Loucy (cell line): ENCODE measurements around the gene DCAF10.

Experiments used
- CTCF ChIP-seq: fragments of 200-600 bp; sonication (generic); conservative IDR thresholded peaks from 2 replicates; pipeline ENCODE4 v1.5.1; 2014; ENCODE audit warnings: mild to moderate bottlenecking, antibody characterized with exemption, low read length
- EZH2phosphoT487 ChIP-seq: fragments of 200-600 bp; IDR thresholded peaks from 2 replicates; pipeline ENCODE4 v1.6.1; 2018; ENCODE audit warnings: antibody characterized with exemption, mild to moderate bottlenecking, moderate library complexity, borderline replicate concordance

- TF ChIP-seq CTCF (no peak), EZH2phosphoT487 (no peak)
Observed at GRCh38 chr9:37760416-37761161, 40.0 kb upstream of the DCAF10 start.
